ENCODE measurements around the gene TK1.
"Not testable (repeated sequence)": the region's sequence is repeated elsewhere in the genome, so short reads cannot be mapped to it uniquely, and the experiment has no call there.

Gene TK1, protein sequence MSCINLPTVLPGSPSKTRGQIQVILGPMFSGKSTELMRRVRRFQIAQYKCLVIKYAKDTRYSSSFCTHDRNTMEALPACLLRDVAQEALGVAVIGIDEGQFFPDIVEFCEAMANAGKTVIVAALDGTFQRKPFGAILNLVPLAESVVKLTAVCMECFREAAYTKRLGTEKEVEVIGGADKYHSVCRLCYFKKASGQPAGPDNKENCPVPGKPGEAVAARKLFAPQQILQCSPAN

GRCh38 chr17:78186692-78187595 is at the start of gene TK1, which contains the start of gene AFMID:
Gene TK1 (minus strand): TSS chr17:78187052. CDS start chr17:78186994, 58 bp downstream.
Gene AFMID (plus strand): TSS chr17:78187362. CDS start chr17:78187371, 9 bp downstream.
- peak; percentile 79 for TF ChIP-seq CTCF (IDR thresholded peaks at IDR 0.05; ENCODE audit: control insufficient read depth, insufficient read depth, low read depth, low read length, missing control alignments)
- DNase-seq (ENCODE audit: low read depth), result peak; percentile 77

GRCh38 chr17:78235885-78236284 is 49.0 kb upstream of the TK1 start:
- no peak for TF ChIP-seq CTCF (IDR thresholded peaks at IDR 0.05; ENCODE audit: control insufficient read depth, insufficient read depth, low read depth, low read length, missing control alignments)
- DNase-seq (ENCODE audit: low read depth), result no peak
- H3K4me3 ChIP-seq (ENCODE audit: control insufficient read depth, low read depth, low read length), result no peak overlapping the region

More at GRCh38 chr17:78186692-78187595, at the start of gene TK1, which contains the start of gene AFMID:
- peak within 1 kb of the TSS; percentile 97 for H3K4me3 ChIP-seq (ENCODE audit: control insufficient read depth, low read depth, low read length)

GRCh38 chr17:78235022-78235421 is 48.2 kb upstream of the TK1 start:
- H3K4me3 ChIP-seq (ENCODE audit: control insufficient read depth, low read depth, low read length); DNase-seq (ENCODE audit: low read depth): not testable (repeated sequence)

- no peak for TF ChIP-seq CTCF (IDR thresholded peaks at IDR 0.05; ENCODE audit: control insufficient read depth, insufficient read depth, low read depth, low read length, missing control alignments)
- H3K4me3 ChIP-seq (ENCODE audit: control insufficient read depth, low read depth, low read length), result no peak overlapping the region
- no peak for DNase-seq (ENCODE audit: low read depth)
Measured at GRCh38 chr17:78234261-78234865, 47.5 kb upstream of the TK1 start.

- no peak for TF ChIP-seq CTCF (IDR thresholded peaks at IDR 0.05; ENCODE audit: control insufficient read depth, insufficient read depth, low read depth, low read length, missing control alignments)
- DNase-seq (ENCODE audit: low read depth), result no peak
- no peak overlapping the region for H3K4me3 ChIP-seq (ENCODE audit: control insufficient read depth, low read depth, low read length)
Measured at GRCh38 chr17:78233678-78234077, 46.8 kb upstream of the TK1 start.

GRCh38 chr17:78232859-78233173 is 46.0 kb upstream of the TK1 start:
- H3K4me3 ChIP-seq (ENCODE audit: control insufficient read depth, low read depth, low read length), result no peak overlapping the region
- TF ChIP-seq CTCF (IDR thresholded peaks at IDR 0.05; ENCODE audit: control insufficient read depth, insufficient read depth, low read depth, low read length, missing control alignments), result no peak
- DNase-seq (ENCODE audit: low read depth), result no peak
